HepG2 (cell line): ENCODE results near the gene SHANK2. TPM values are rescaled to one million over a fixed set of nuclear protein-coding genes. Genes with fewer than 3 reads are reported as not detected.

Experiments used
- ATAC-seq: fragments of 200-7000 bp; cut with Tn5 transposase; 3 replicates; pipeline ENCODE4 v1.9.1; 2020; ENCODE audit warnings: mild to moderate bottlenecking, moderate library complexity
- BruUV-seq: library from RNA; stranded (reverse); fragments of 400-500 nt; replicated peaks from 2 replicates; lab custom pipeline; 2021; lab: Mats Ljungman, UMichigan
- CTCF ChIA-PET: fragments of 300-600 bp; formaldehyde crosslinking; extraction: SDS; loops from one replicate; lab custom pipeline; 2021; ENCODE audit warnings: low total read pairs, inconsistent platforms, low intra/inter-chr PET ratio; lab: Yijun Ruan, JAX
- POLR2A ChIA-PET: fragments of 350-600 bp; sonication (Branson Sonifier 250); formaldehyde crosslinking; loops from one replicate; lab custom pipeline; 2020; ENCODE audit warnings: antibody characterized with exemption, inconsistent platforms; lab: Yijun Ruan, JAX
- DNase-seq: peaks from one replicate; pipeline ENCODE4 v3.0.0-alpha.2; 2015; ENCODE audit warnings: low spot score
- FAIRE-seq: peaks from 3 replicates; lab custom pipeline; 2011; peaks lifted over from hg19 to GRCh38; lab: Jason Lieb, UNC
- H2AFZ ChIP-seq: one replicate; pipeline ENCODE4 v1.6.1; 2011; ENCODE audit warnings: low read length, inconsistent platforms
- H3K27ac ChIP-seq: fragments of 300-600 bp; 3 replicates; pipeline ENCODE4 v1.8.0; 2011; ENCODE audit warnings: mixed run types, mild to moderate bottlenecking, mixed read lengths, low read length, inconsistent platforms; ENCODE audit not compliant: insufficient read depth; ENCODE audit errors: extremely low read length
- H3K27me3 ChIP-seq, 2 experiments: fragments of 200-600 bp in 1 of 2; 2 replicates in 1 of 2; 3 replicates in 1 of 2; pipeline versions ENCODE4 v1.6.0 to v1.8.0; 2011; ENCODE audit warnings: low read length in 2 of 2, mild to moderate bottlenecking in 2 of 2, moderate library complexity in 2 of 2, inconsistent platforms in 1 of 2; ENCODE audit not compliant: insufficient read depth in 2 of 2, control insufficient read depth in 1 of 2
- H3K36me3 ChIP-seq, 2 experiments: fragments of 200-600 bp in 1 of 2; replicated peaks in 1 of 2; 2 replicates in 1 of 2; 3 replicates in 1 of 2; pipeline versions ENCODE4 v1.5.1 to v1.8.0; 2011; ENCODE audit warnings: low read length in 2 of 2, inconsistent platforms in 1 of 2; ENCODE audit not compliant: insufficient read depth in 2 of 2, control insufficient read depth in 1 of 2
- H3K4me1 ChIP-seq: 2 replicates; pipeline ENCODE4 v1.5.1; 2012; ENCODE audit warnings: low read length, inconsistent platforms; ENCODE audit not compliant: insufficient read depth
- H3K4me2 ChIP-seq: 2 replicates; pipeline ENCODE4 v1.6.0; 2011; ENCODE audit warnings: low read depth, low read length, inconsistent platforms
- H3K4me3 ChIP-seq, 3 experiments: fragments of 200-600 bp in 1 of 3; sonication (generic), shearing (Covaris generic) in 1 of 3; replicated peaks in 1 of 3; 2 replicates each; pipeline ENCODE4 v1.5.1; 2011 to 2016; ENCODE audit warnings: low read length in 3 of 3, inconsistent platforms in 2 of 3, low read depth in 2 of 3, mild to moderate bottlenecking in 2 of 3, control low read depth in 1 of 3, mixed read lengths in 1 of 3; ENCODE audit not compliant: insufficient read depth in 1 of 3
- H3K79me2 ChIP-seq: one replicate; pipeline ENCODE4 v1.6.1; 2011; ENCODE audit warnings: low read length, inconsistent platforms; ENCODE audit not compliant: insufficient read depth
- H3K9ac ChIP-seq: 2 replicates; pipeline ENCODE4 v1.6.0; 2011; ENCODE audit warnings: mild to moderate bottlenecking, low read depth, low read length, inconsistent platforms; ENCODE audit not compliant: insufficient read depth
- H3K9me3 ChIP-seq: 2 replicates; pipeline ENCODE4 v1.5.1; 2012; ENCODE audit warnings: mild to moderate bottlenecking, low read length
- H4K20me1 ChIP-seq: 2 replicates; pipeline ENCODE4 v1.6.0; 2011; ENCODE audit warnings: inconsistent platforms, mild to moderate bottlenecking, low read length, moderate library complexity; ENCODE audit not compliant: insufficient read depth
- HES4 ChIP-seq: sonication (generic); formaldehyde crosslinking; IDR thresholded peaks from 2 replicates; pipeline ENCODE4 v1.9.0; 2021; ENCODE audit warnings: mild to moderate bottlenecking, missing genetic modification reagents, borderline replicate concordance
- HNRNPUL1 ChIP-seq: fragments of 200-400 bp; formaldehyde crosslinking; IDR thresholded peaks from 2 replicates; pipeline ENCODE4 v1.6.1; 2017; ENCODE audit warnings: low read depth, mild to moderate bottlenecking, low read length, moderate library complexity
- KAT7 ChIP-seq: IDR thresholded peaks from 2 replicates; pipeline ENCODE4 v1.6.1; 2018; ENCODE audit warnings: borderline replicate concordance, missing compliant biosample characterization
- NFKBIZ ChIP-seq: IDR thresholded peaks from 2 replicates; pipeline ENCODE4 v1.6.1; 2018; ENCODE audit warnings: missing genetic modification reagents, missing compliant biosample characterization
- PHF20 ChIP-seq: sonication (generic); formaldehyde crosslinking; IDR thresholded peaks from 2 replicates; pipeline ENCODE4 v1.5.0; 2020; ENCODE audit warnings: mild to moderate bottlenecking, missing genetic modification reagents
- RFX3 ChIP-seq: IDR thresholded peaks from 2 replicates; pipeline ENCODE4 v1.6.1; 2016; ENCODE audit warnings: missing biosample characterization, missing genetic modification reagents
- SIN3B ChIP-seq: fragments of 150-350 bp; IDR thresholded peaks from 2 replicates; pipeline ENCODE4 v1.6.1; 2014; ENCODE audit warnings: low read length
- SMYD3 ChIP-seq: sonication (generic); formaldehyde crosslinking; IDR thresholded peaks from 2 replicates; pipeline ENCODE4 v1.8.1; 2023; ENCODE audit warnings: mild to moderate bottlenecking, missing genetic modification reagents
- SP140L ChIP-seq: sonication (generic); formaldehyde crosslinking; IDR thresholded peaks from 2 replicates; pipeline ENCODE4 v1.4.0; 2020; ENCODE audit warnings: missing genetic modification reagents, borderline replicate concordance
- ZFP36L2 ChIP-seq: sonication (generic); formaldehyde crosslinking; IDR thresholded peaks from 2 replicates; pipeline ENCODE4 v1.4.0; 2020; ENCODE audit warnings: missing genetic modification reagents
- ZKSCAN8 ChIP-seq: IDR thresholded peaks from 2 replicates; pipeline ENCODE4 v1.6.1; 2016; ENCODE audit warnings: borderline replicate concordance, missing genetic modification reagents, missing compliant biosample characterization
- ZNF552 ChIP-seq: sonication (generic); formaldehyde crosslinking; IDR thresholded peaks from 2 replicates; pipeline ENCODE4 v1.9.0; 2022; ENCODE audit warnings: missing genetic modification reagents, mild to moderate bottlenecking, borderline replicate concordance
- ZNF652 ChIP-seq: IDR thresholded peaks from 2 replicates; pipeline ENCODE4 v1.6.1; 2016; ENCODE audit warnings: low read depth, borderline replicate concordance
- WGBS: methylation state at CpG from one replicate; pipeline ENCODE4 v1.1.6; 2017; ENCODE audit warnings: low lambda C conversion rate; 5-methylcytosine and 5-hydroxymethylcytosine counted together
- in situ Hi-C: cut with HindIII; loops from 2 replicates; pipeline ENCODE4 v1.10.0; 2017; ENCODE audit warnings: low pct_unique_long_range_greater_than_20kb; ENCODE audit not compliant: extremely low pct_ligation_motif_present
- intact Hi-C: fragments of 100-400 bp; cut with micrococcal nuclease; formaldehyde crosslinking; loops from one replicate; pipeline ENCODE4 v1.10.0; 2022; ENCODE audit not compliant: unreplicated experiment
- polyA plus RNA-seq, 8 experiments: library from polyadenylated mRNA; depleted of rRNA in 3 of 8; stranded (reverse) in 7 of 8; unstranded in 1 of 8; fragments of >200 nt; fragmentation: Illumina TruSeq in 4 of 8; extraction: Trizol in 4 of 8; gene quantifications; 2 replicates each; pipeline versions ENCODE4 v1.2.1 to v1.2.3, GENCODE V29; 2011 to 2016; ENCODE audit warnings: low read depth in 4 of 8, missing spikeins in 1 of 8, mixed read lengths in 1 of 8; ENCODE audit not compliant: insufficient read depth in 1 of 8
- total RNA-seq, 5 experiments: library from RNA; depleted of rRNA; stranded (reverse); fragments of >200 nt; fragmentation: Illumina TruSeq; extraction: Trizol; gene quantifications; 2 replicates each; pipeline ENCODE4 v1.2.3, GENCODE V29; 2016; ENCODE audit warnings: low read depth in 1 of 5
- TF ChIP-seq, protein P1 (sequence below): sonication (generic); formaldehyde crosslinking; IDR thresholded peaks from 2 replicates; pipeline ENCODE4 v1.4.0; 2020; ENCODE audit warnings: missing genetic modification reagents, borderline replicate concordance
- TF ChIP-seq, protein P2 (sequence below): sonication (generic); formaldehyde crosslinking; IDR thresholded peaks from 2 replicates; pipeline ENCODE4 v1.4.0; 2020; ENCODE audit warnings: missing genetic modification reagents
- TF ChIP-seq, protein P3 (sequence below): sonication (generic); formaldehyde crosslinking; IDR thresholded peaks from 2 replicates; pipeline ENCODE4 v1.5.1; 2020; ENCODE audit warnings: missing genetic modification reagents, mild to moderate bottlenecking, borderline replicate concordance

The SHANK2 gene
- total and polyA plus RNA-seq, 2 of the 13 experiments (the other 11 are each of a cell fraction or from before 2014, with no cell fraction given): 10.2 to 13.0 TPM

DNA sequence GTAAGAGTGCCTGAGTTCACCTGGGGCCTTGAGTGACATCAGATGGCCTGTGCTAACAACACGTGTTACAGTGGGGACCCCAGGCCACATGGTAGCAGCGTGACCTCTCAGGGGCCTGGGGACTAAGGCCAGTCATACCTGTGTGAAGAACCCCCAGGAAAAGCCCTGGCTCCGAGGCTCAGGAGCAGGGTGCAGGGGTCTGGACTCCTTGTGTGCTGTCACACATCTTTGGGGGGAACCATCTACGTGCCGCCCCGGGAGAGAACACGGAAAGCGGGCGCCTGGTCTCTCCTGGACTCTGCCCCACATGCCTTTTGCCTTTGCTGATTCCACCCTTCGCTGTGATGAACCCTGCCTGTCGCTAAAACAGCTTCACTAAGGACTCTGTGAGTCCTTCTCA is 48.7 kb downstream of the SHANK2 start:
- ChIA-PET POLR2A (no interaction called here), CTCF (no interaction called here)
- DNase-seq (no peak), ATAC-seq (no peak), FAIRE-seq (no peak)
- Histone ChIP-seq H4K20me1 (peaks cover 55% of the 10 kb centered on the region), H3K36me3 (peaks cover 21 to 68% of the 10 kb centered on the region in 2 experiments; a peak in 4 of 5 replicates), H3K27ac (no peak overlapping the region), H3K9me3 (0 out of 2 replicates have a peak, but pooled peaks cover 2% of the 10 kb centered on the region), H3K27me3 (no peaks in the 10 kb centered on the region), H2AFZ (no peak overlapping the region), H3K4me1 (peaks cover 22% of the 10 kb centered on the region), H3K4me3 (no peak overlapping the region), H3K79me2 (peaks cover 76% of the 10 kb centered on the region), H3K4me2 (no peak overlapping the region), H3K9ac (no peak overlapping the region)
- TF ChIP-seq HES4 (CRISPR knock-in tag): no peak
- TF ChIP-seq ZNF652 (CRISPR knock-in tag): no peak
- TF ChIP-seq, protein P1, sequence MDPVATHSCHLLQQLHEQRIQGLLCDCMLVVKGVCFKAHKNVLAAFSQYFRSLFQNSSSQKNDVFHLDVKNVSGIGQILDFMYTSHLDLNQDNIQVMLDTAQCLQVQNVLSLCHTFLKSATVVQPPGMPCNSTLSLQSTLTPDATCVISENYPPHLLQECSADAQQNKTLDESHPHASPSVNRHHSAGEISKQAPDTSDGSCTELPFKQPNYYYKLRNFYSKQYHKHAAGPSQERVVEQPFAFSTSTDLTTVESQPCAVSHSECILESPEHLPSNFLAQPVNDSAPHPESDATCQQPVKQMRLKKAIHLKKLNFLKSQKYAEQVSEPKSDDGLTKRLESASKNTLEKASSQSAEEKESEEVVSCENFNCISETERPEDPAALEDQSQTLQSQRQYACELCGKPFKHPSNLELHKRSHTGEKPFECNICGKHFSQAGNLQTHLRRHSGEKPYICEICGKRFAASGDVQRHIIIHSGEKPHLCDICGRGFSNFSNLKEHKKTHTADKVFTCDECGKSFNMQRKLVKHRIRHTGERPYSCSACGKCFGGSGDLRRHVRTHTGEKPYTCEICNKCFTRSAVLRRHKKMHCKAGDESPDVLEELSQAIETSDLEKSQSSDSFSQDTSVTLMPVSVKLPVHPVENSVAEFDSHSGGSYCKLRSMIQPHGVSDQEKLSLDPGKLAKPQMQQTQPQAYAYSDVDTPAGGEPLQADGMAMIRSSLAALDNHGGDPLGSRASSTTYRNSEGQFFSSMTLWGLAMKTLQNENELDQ (CRISPR knock-in tag): no peak
- TF ChIP-seq, protein P2, sequence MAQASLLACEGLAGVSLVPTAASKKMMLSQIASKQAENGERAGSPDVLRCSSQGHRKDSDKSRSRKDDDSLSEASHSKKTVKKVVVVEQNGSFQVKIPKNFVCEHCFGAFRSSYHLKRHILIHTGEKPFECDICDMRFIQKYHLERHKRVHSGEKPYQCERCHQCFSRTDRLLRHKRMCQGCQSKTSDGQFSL (CRISPR knock-in tag): no peak
- TF ChIP-seq HNRNPUL1: no peak
- no peak for TF ChIP-seq SMYD3 (CRISPR knock-in tag)
- no peak for TF ChIP-seq NFKBIZ (CRISPR knock-in tag)
- no peak for TF ChIP-seq KAT7 (CRISPR knock-in tag)
- TF ChIP-seq, protein P3, sequence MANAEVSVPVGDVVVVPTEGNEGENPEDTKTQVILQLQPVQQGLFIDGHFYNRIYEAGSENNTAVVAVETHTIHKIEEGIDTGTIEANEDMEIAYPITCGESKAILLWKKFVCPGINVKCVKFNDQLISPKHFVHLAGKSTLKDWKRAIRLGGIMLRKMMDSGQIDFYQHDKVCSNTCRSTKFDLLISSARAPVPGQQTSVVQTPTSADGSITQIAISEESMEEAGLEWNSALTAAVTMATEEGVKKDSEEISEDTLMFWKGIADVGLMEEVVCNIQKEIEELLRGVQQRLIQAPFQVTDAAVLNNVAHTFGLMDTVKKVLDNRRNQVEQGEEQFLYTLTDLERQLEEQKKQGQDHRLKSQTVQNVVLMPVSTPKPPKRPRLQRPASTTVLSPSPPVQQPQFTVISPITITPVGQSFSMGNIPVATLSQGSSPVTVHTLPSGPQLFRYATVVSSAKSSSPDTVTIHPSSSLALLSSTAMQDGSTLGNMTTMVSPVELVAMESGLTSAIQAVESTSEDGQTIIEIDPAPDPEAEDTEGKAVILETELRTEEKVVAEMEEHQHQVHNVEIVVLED: no peak
- no peak for TF ChIP-seq SP140L (CRISPR knock-in tag)
- TF ChIP-seq ZKSCAN8 (CRISPR knock-in tag): no peak
- no peak for TF ChIP-seq SIN3B
- no peak for TF ChIP-seq ZFP36L2
- no peak for TF ChIP-seq PHF20 (CRISPR knock-in tag)
- TF ChIP-seq RFX3 (CRISPR knock-in tag): no peak
- no peak for TF ChIP-seq ZNF552 (CRISPR knock-in tag)
- BruUV-seq: no TSS peak
- intact Hi-C loops: no loop called here
- in situ Hi-C loops: no loop called here
- WGBS: 98% methylated on average over 9 of the region's 11 CpGs
